ENCODE results near the gene S100A6.
"Not testable (repeated sequence)": the region's sequence is repeated elsewhere in the genome, so short reads cannot be mapped to it uniquely, and the experiment has no call there.

S100A6 gene

DNA sequence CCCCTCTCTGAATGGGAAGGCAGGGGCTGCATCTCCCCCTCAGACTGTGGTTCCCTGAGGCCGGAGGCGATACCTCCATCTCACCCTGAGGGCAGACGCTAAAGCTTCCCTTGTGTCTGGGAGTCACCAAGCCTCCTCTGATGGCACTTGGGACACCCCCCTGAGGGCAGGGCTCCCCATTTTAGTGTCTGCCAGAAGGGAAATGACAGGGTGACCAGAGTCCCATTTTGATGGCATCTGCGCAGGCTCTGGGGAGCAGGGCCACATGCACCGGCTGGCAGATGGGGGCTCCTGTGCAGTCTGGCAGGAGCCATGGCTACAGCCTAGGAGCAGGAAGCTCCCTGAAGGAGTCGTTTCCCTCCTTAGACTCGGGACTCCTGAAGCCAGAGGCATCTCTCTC lies 28.2 kb upstream of the S100A6 start:
- TF ChIP-seq, protein P1, sequence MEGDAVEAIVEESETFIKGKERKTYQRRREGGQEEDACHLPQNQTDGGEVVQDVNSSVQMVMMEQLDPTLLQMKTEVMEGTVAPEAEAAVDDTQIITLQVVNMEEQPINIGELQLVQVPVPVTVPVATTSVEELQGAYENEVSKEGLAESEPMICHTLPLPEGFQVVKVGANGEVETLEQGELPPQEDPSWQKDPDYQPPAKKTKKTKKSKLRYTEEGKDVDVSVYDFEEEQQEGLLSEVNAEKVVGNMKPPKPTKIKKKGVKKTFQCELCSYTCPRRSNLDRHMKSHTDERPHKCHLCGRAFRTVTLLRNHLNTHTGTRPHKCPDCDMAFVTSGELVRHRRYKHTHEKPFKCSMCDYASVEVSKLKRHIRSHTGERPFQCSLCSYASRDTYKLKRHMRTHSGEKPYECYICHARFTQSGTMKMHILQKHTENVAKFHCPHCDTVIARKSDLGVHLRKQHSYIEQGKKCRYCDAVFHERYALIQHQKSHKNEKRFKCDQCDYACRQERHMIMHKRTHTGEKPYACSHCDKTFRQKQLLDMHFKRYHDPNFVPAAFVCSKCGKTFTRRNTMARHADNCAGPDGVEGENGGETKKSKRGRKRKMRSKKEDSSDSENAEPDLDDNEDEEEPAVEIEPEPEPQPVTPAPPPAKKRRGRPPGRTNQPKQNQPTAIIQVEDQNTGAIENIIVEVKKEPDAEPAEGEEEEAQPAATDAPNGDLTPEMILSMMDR (IDR thresholded peaks at IDR 0.05; ENCODE audit: low read depth, low read length) = no peak
- in situ Hi-C loops (cut with HindIII; ENCODE audit: low sequenced_read_pairs) = no loop called here
- no peak overlapping the region for H3K4me3 ChIP-seq (ENCODE audit: low read depth, low read length)
- DNase-seq (ENCODE audit: low read depth, low spot score) = no peak

DNA sequence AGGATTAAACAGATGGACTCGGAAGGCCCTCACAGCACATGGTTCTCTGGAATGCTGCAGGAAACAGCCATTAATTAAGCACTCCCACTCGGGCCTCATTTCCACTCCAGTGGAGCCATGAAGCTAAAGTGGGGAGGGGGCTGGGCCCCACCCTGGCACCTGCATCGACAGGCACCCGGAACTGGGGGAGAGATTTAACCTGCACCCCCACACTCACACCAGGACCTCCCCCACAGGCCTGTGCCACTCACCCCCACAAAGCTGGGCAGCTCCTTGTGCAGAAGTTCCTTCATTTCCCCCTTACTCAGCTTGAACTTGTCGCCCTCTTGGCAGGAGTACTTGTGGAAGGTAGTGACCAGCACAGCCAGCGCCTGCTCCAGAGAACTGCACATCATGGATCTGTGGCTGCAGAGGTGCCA lies 27.7 kb upstream of the S100A6 start:
- no peak overlapping the region for H3K4me3 ChIP-seq (ENCODE audit: low read depth, low read length)
- in situ Hi-C loops (cut with HindIII; ENCODE audit: low sequenced_read_pairs) = no loop called here
- TF ChIP-seq, protein P1 (IDR thresholded peaks at IDR 0.05; ENCODE audit: low read depth, low read length) = no peak
- DNase-seq (ENCODE audit: low read depth, low spot score) = no peak

DNA sequence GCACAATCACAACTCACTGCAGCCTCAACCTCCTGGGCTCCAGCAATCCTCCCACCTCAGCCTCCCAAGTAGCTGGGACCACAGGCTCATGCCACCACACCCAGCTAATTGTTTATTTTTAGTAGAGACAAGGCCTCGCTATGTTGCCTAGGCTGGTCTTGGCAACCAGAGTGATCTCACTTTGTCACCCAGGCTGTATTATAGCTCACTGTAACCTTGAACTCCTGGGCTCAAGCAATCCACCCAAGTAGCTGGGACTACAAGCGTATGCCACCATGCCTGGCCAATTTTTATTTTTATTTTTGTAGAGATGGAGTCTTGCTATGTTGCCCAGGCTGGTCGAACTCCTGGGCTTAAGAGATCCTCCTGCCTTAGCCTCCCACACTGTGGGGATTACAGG lies 26.2 kb upstream of the S100A6 start:
- in situ Hi-C loops (cut with HindIII; ENCODE audit: low sequenced_read_pairs); DNase-seq (ENCODE audit: low read depth, low spot score); H3K4me3 ChIP-seq (ENCODE audit: low read depth, low read length): not testable (repeated sequence)

DNA sequence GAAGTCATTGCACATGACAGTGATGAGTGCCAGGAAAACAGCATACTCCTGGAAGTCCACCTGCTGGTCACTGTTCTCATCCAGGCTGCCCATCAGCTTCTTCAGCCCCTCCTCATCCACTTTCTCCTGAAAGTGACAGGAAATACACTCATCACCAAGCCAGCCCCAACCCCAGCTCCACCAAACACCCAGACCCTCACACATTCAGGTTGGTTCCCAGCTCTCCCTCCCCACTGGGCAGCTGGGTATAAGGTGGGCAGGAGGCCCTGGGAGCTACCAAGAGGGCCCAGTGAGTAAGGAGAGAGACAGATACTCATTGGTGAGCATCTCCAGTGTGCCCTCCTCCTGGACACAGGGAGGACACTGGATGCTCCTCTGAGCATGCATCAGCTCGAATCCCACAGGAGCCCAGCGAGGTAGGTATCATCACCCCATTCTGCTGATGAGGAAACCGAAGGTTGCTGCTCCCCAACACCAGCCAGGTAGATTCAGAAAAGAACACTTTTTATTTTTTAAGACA lies 25.7 kb upstream of the S100A6 start:
- H3K4me3 ChIP-seq (ENCODE audit: low read depth, low read length) = no peak overlapping the region
- in situ Hi-C loops (cut with HindIII; ENCODE audit: low sequenced_read_pairs) = no loop called here
- no peak for DNase-seq (ENCODE audit: low read depth, low spot score)
- TF ChIP-seq, protein P1 (IDR thresholded peaks at IDR 0.05; ENCODE audit: low read depth, low read length) = no peak

DNA sequence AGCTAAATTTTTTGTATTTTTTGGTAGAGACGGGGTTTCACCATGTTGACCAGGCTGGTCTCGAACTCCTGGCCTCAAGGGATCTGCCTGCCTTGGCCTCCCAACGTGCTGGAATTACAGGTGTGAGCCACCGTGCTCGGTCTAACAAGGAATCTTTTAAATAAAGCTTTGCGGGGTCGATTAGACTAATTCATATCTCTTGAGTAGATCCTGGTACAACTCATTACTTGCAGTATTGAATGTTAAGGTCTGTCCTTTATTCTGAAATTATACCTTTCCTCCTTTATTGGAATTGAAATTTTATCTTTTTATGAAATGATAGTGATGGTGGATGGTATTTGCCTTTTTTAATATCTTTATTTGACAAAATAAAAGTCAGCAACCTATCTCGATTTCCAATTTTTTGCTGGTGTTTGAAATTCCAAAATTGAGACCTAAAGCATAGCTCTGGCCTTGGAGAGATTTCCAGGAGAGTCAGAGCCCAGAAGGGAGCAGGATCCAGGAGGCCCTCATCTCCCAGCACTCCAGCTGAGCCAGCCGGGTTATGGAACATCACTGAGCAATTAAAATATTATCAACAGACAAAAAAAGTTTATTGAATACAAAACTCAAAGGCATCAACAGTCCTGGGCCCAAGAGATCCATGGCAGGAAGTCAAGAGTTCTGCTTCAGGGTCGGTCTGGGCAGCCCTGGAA lies 25.1 kb upstream of the S100A6 start:
- H3K4me3 ChIP-seq (ENCODE audit: low read depth, low read length) = no peak overlapping the region
- no peak for DNase-seq (ENCODE audit: low read depth, low spot score)
- TF ChIP-seq, protein P1 (IDR thresholded peaks at IDR 0.05; ENCODE audit: low read depth, low read length) = no peak
- in situ Hi-C loops (cut with HindIII; ENCODE audit: low sequenced_read_pairs) = no loop called here

DNA sequence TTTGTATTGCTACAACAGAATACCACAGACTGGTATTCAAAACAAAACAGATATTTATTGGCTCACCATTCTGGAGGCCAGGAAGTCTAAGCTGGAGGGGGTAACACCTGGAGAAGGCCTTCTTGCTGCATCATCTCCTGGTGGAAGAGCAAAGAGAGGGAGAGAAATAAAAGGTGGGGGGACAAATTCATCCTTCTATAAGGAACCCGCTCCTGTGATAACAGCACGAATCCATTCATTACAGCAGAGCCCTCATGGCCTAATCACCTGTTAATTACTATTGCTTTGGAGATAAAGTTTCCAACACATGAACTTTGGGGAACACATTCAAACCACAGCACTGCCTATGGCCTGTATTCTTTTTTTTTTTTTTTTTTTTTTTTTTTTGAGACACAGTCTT lies 24.4 kb upstream of the S100A6 start:
- DNase-seq (ENCODE audit: low read depth, low spot score) = no peak
- TF ChIP-seq, protein P1 (IDR thresholded peaks at IDR 0.05; ENCODE audit: low read depth, low read length) = no peak
- H3K4me3 ChIP-seq (ENCODE audit: low read depth, low read length) = no peak overlapping the region
- in situ Hi-C loops (cut with HindIII; ENCODE audit: low sequenced_read_pairs) = no loop called here

DNA sequence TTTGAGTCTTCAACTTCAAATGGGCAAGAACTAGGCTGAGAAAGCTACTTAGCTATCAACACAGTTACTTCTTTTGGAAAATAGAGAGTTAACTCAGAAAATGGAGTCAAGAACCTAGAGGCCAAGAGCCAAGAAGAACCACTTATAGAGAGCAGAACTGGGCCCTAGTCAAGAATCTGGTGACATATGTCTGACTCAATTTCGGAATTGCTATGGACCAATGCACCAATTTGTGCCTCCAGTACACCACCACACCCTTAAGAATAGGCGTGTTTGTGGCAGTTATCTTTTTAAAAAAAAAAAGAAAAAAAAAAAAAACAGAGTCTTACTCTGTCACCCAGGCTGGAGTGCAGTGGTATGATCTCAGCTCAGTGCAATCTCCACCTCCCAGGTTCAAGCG lies 22.1 kb upstream of the S100A6 start:
- H3K4me3 ChIP-seq (ENCODE audit: low read depth, low read length) = no peak overlapping the region
- no peak for DNase-seq (ENCODE audit: low read depth, low spot score)
- TF ChIP-seq, protein P1 (IDR thresholded peaks at IDR 0.05; ENCODE audit: low read depth, low read length) = no peak
- in situ Hi-C loops (cut with HindIII; ENCODE audit: low sequenced_read_pairs) = no loop called here

All from astrocyte of the spinal cord (primary cell).